Fibroblast of skin of left quadriceps (primary cell): ENCODE measurements around the gene NEIL1.
"Not testable (repeated sequence)": the region's sequence is repeated elsewhere in the genome, so short reads cannot be mapped to it uniquely, and the experiment has no call there.

ENCODE experiments used
- DNase-seq, 2 experiments: peaks; one replicate each; pipeline ENCODE4 v3.0.0-alpha.2; 2013; ENCODE audit warnings: low read depth in 2 of 2

Gene NEIL1

GRCh38 chr15:75346796-75347221 lies at the start of gene NEIL1:
Gene NEIL1 (plus strand): TSS chr15:75347039. CDS start chr15:75348906, 1,867 bp downstream.
- no peak for DNase-seq

- not testable (repeated sequence) for DNase-seq
Observed at GRCh38 chr15:75298541-75299310, 48.1 kb upstream of the NEIL1 start.

GRCh38 chr15:75299311-75299688 lies 47.5 kb upstream of the NEIL1 start:
- DNase-seq = not testable (repeated sequence)

GRCh38 chr15:75300026-75300425 lies 46.8 kb upstream of the NEIL1 start:
- DNase-seq = not testable (repeated sequence)

- no peak for DNase-seq
Observed at GRCh38 chr15:75302318-75302717, 44.5 kb upstream of the NEIL1 start.

- DNase-seq = not testable (repeated sequence)
Observed at GRCh38 chr15:75302753-75303152, 44.1 kb upstream of the NEIL1 start.

GRCh38 chr15:75306188-75306587 lies 40.7 kb upstream of the NEIL1 start:
- DNase-seq = no peak

GRCh38 chr15:75307778-75308390 lies 39.0 kb upstream of the NEIL1 start:
- no peak for DNase-seq

GRCh38 chr15:75309711-75310110 lies 37.1 kb upstream of the NEIL1 start:
- no peak for DNase-seq

GRCh38 chr15:75312548-75312947 lies 34.3 kb upstream of the NEIL1 start:
- DNase-seq = not testable (repeated sequence)

GRCh38 chr15:75313116-75313845 lies 33.6 kb upstream of the NEIL1 start:
- DNase-seq = no peak

- no peak for DNase-seq
Observed at GRCh38 chr15:75314552-75315290, 32.1 kb upstream of the NEIL1 start.

- DNase-seq = not testable (repeated sequence)
Observed at GRCh38 chr15:75319231-75319897, 27.5 kb upstream of the NEIL1 start.

- DNase-seq = no peak
Observed at GRCh38 chr15:75321711-75322110, 25.1 kb upstream of the NEIL1 start.

- DNase-seq = no peak
Observed at GRCh38 chr15:75325922-75326321, 20.9 kb upstream of the NEIL1 start.

- no peak for DNase-seq
Observed at GRCh38 chr15:75327005-75327404, 19.8 kb upstream of the NEIL1 start.

GRCh38 chr15:75327491-75327890 lies 19.3 kb upstream of the NEIL1 start:
- no peak for DNase-seq

GRCh38 chr15:75328493-75329314 lies 18.1 kb upstream of the NEIL1 start:
- DNase-seq = no peak

GRCh38 chr15:75329571-75329970 lies 17.3 kb upstream of the NEIL1 start:
- no peak for DNase-seq

- DNase-seq = not testable (repeated sequence)
Observed at GRCh38 chr15:75332093-75332492, 14.7 kb upstream of the NEIL1 start.
